HG03066 (cell line): ENCODE data around the gene KXD1.
"Not testable (repeated sequence)": the region's sequence is repeated elsewhere in the genome, so short reads cannot be mapped to it uniquely, and the experiment has no call there.

ENCODE experiments used
- ATAC-seq: cut with Tn5 transposase; IDR thresholded peaks from one replicate; pipeline ENCODE4 v1.9.1; 2021; ENCODE audit warnings: low read depth; ENCODE audit not compliant: unreplicated experiment

Gene KXD1

GRCh38 chr19:18576383-18576782 is 18.7 kb downstream of the KXD1 start:
- ATAC-seq, result no peak

GRCh38 chr19:18577365-18577914 is 19.8 kb downstream of the KXD1 start:
- ATAC-seq, result no peak

GRCh38 chr19:18580311-18580710 is 22.6 kb downstream of the KXD1 start:
- ATAC-seq, result no peak

GRCh38 chr19:18586306-18586705 is 28.6 kb downstream of the KXD1 start:
- ATAC-seq, result no peak

GRCh38 chr19:18587561-18587960 is 29.9 kb downstream of the KXD1 start:
- ATAC-seq, result no peak

- ATAC-seq, result no peak
Observed at GRCh38 chr19:18587962-18588610, 30.4 kb downstream of the KXD1 start.

- peak; percentile 67 for ATAC-seq
Observed at GRCh38 chr19:18588611-18589379, 31.1 kb downstream of the KXD1 start, which contains the start of gene REX1BD. Gene REX1BD, plus strand, starts transcription at chr19:18588798. Its CDS starts 4 bp downstream, at chr19:18588802.

- ATAC-seq, result peak; percentile 19
Observed at GRCh38 chr19:18589380-18590272, 32.0 kb downstream of the KXD1 start.

GRCh38 chr19:18590273-18591272 is 32.9 kb downstream of the KXD1 start:
- ATAC-seq, result no peak

GRCh38 chr19:18591735-18592385 is 34.2 kb downstream of the KXD1 start:
- no peak for ATAC-seq

GRCh38 chr19:18592732-18593131 is 35.1 kb downstream of the KXD1 start:
- not testable (repeated sequence) for ATAC-seq

- no peak for ATAC-seq
Observed at GRCh38 chr19:18593367-18594095, 35.9 kb downstream of the KXD1 start.

- ATAC-seq, result no peak
Observed at GRCh38 chr19:18594096-18594823, 36.6 kb downstream of the KXD1 start.

GRCh38 chr19:18594824-18595373 is 37.2 kb downstream of the KXD1 start:
- ATAC-seq, result no peak

GRCh38 chr19:18595475-18595874 is 37.8 kb downstream of the KXD1 start:
- ATAC-seq, result no peak

- ATAC-seq, result no peak
Observed at GRCh38 chr19:18596752-18597157, 39.1 kb downstream of the KXD1 start.
